Mammary microvascular endothelial cell (primary cell): ENCODE measurements around the gene PRMT9. TPM values are rescaled to one million over a fixed set of nuclear protein-coding genes. Genes with fewer than 3 reads are reported as not detected.

Source experiments
- total RNA-seq: library from RNA; depleted of rRNA; stranded (reverse); fragments of >200 nt; gene quantifications from 2 replicates; pipeline ENCODE4 v1.2.3, GENCODE V29; 2015

Gene PRMT9
- 3.8 and 6.6 TPM in 2 replicates for total RNA-seq

GRCh38 chr4:147683717-147684700 lies at the start of gene PRMT9:
Gene PRMT9 (minus strand): TSS chr4:147684163. CDS start chr4:147683987, 176 bp downstream.

GRCh38 chr4:147731580-147732517 lies 47.9 kb upstream of the PRMT9 start, which contains the start of gene ARHGAP10:
Gene ARHGAP10 (plus strand): TSS chr4:147732088. CDS start chr4:147732302, 214 bp downstream.

GRCh38 chr4:147617173-147617840 lies 66.7 kb downstream of the PRMT9 start, which contains the start of gene TMEM184C:
Gene TMEM184C (plus strand): TSS chr4:147617397. CDS start chr4:147617957, 560 bp downstream.

Other genes starting within 250 kb of the PRMT9 start
- 0.07 TPM in 1 of 2 replicates, not detected in the other for gene EDNRA, start 203.1 kb downstream of the PRMT9 start, total RNA-seq
- gene TMEM184C, start 66.8 kb downstream of the PRMT9 start, total RNA-seq, result 22.5 and 26.9 TPM in 2 replicates
- 26.2 and 28.9 TPM in 2 replicates for gene ARHGAP10, start 47.9 kb upstream of the PRMT9 start, total RNA-seq